HCT116 (cell line): ENCODE measurements around the gene LCE3C. TPM values are rescaled to one million over a fixed set of nuclear protein-coding genes. Genes with fewer than 3 reads are reported as not detected.

Source experiments
- ATAC-seq: fragments of 200-7000 bp; cut with Tn5 transposase; 2 replicates; pipeline ENCODE4 v1.9.1; 2020; ENCODE audit warnings: mild to moderate bottlenecking, moderate library complexity
- BruUV-seq: library from RNA; stranded (reverse); fragments of 400-500 nt; replicated peaks from 2 replicates; lab custom pipeline; 2021; lab: Mats Ljungman, UMichigan
- CTCF ChIA-PET: fragments of 300-600 bp; sonication (Branson Sonifier 250); formaldehyde crosslinking; loops from one replicate; lab custom pipeline; 2021; ENCODE audit warnings: antibody characterized with exemption; lab: Charles Lee
- POLR2A ChIA-PET: fragments of 300-600, 350-600 bp; sonication (Branson Sonifier 250); formaldehyde crosslinking; loops from one replicate; lab custom pipeline; 2021; ENCODE audit warnings: antibody characterized with exemption; lab: Charles Lee
- RAD21 ChIA-PET, 2 experiments: fragments of 300-600 bp; sonication (Branson Sonifier 250); formaldehyde crosslinking; loops; one replicate each; lab custom pipeline; 2023; ENCODE audit warnings: low total read pairs in 2 of 2; ENCODE audit not compliant: uncharacterized antibody in 2 of 2, unreplicated experiment in 2 of 2, low non-redundant PET in 1 of 2; lab: Charles Lee
- DNase-seq: peaks from one replicate; pipeline ENCODE4 v3.0.0-alpha.2; 2010; ENCODE audit warnings: low read depth, low spot score
- H2AFZ ChIP-seq: fragments of 200-600 bp; shearing (Covaris generic), sonication (generic); 2 replicates; pipeline ENCODE4 v1.6.1; 2017; ENCODE audit warnings: low read depth, mixed run types, mixed read lengths, antibody characterized with exemption, low read length; ENCODE audit not compliant: poor library complexity, severe bottlenecking
- H3K27ac ChIP-seq: 2 replicates; pipeline ENCODE4 v1.5.1; 2012; ENCODE audit warnings: low read depth, low read length
- H3K27me3 ChIP-seq: fragments of 200-600 bp; sonication (generic); 2 replicates; pipeline ENCODE4 v1.6.1; 2016; ENCODE audit warnings: mixed run types, low read length, mixed read lengths; ENCODE audit not compliant: insufficient read depth
- H3K36me3 ChIP-seq, 2 experiments: fragments of 200-500 bp in 1 of 2; fragments of 200-600 bp in 1 of 2; sonication (Bioruptor generic) in 1 of 2; sonication (generic) in 1 of 2; 2 replicates each; pipeline versions ENCODE4 v1.5.1 to v1.6.1; 2014 to 2016; ENCODE audit warnings: low read length in 2 of 2, inconsistent platforms in 1 of 2, mixed read lengths in 1 of 2, mixed run types in 1 of 2; ENCODE audit not compliant: insufficient read depth in 2 of 2, control insufficient read depth in 1 of 2
- H3K4me1 ChIP-seq, 2 experiments: fragments of 200-600 bp in 1 of 2; sonication (generic) in 1 of 2; 2 replicates each; pipeline versions ENCODE4 v1.5.1 to v1.6.1; 2012 to 2017; ENCODE audit warnings: low read length in 2 of 2, inconsistent platforms in 1 of 2, mild to moderate bottlenecking in 1 of 2, mixed read lengths in 1 of 2, mixed run types in 1 of 2, moderate library complexity in 1 of 2; ENCODE audit not compliant: insufficient read depth in 2 of 2, control insufficient read depth in 1 of 2
- H3K4me2 ChIP-seq: fragments of 200-600 bp; sonication (generic); 2 replicates; pipeline ENCODE4 v1.6.1; 2017; ENCODE audit warnings: mixed run types, low read length, mixed read lengths
- H3K4me3 ChIP-seq, 2 experiments: fragments of 200-600 bp in 1 of 2; sonication (generic) in 1 of 2; replicated peaks in 1 of 2; 2 replicates each; pipeline ENCODE4 v1.5.1; 2011 to 2016; ENCODE audit warnings: low read length in 2 of 2, control low read depth in 1 of 2, low read depth in 1 of 2, mild to moderate bottlenecking in 1 of 2, mixed read lengths in 1 of 2, mixed run types in 1 of 2
- H3K79me2 ChIP-seq: fragments of 200-600 bp; sonication (generic); 2 replicates; pipeline ENCODE4 v1.6.1; 2017; ENCODE audit warnings: mild to moderate bottlenecking, mixed run types, low read length, moderate library complexity, mixed read lengths; ENCODE audit not compliant: insufficient read depth
- H3K9ac ChIP-seq: fragments of 200-600 bp; sonication (generic); 2 replicates; pipeline ENCODE4 v1.6.1; 2016; ENCODE audit warnings: low read length, mixed read lengths
- H3K9me2 ChIP-seq: fragments of 200-600 bp; sonication (generic), shearing (Covaris generic); 2 replicates; pipeline ENCODE4 v1.6.1; 2017; ENCODE audit warnings: mixed run types, mild to moderate bottlenecking, moderate library complexity; ENCODE audit not compliant: insufficient read depth
- H3K9me3 ChIP-seq, 2 experiments: fragments of 200-500 bp in 1 of 2; fragments of 200-600 bp in 1 of 2; sonication (Bioruptor generic) in 1 of 2; sonication (generic) in 1 of 2; 2 replicates each; pipeline ENCODE4 v1.6.1; 2014 to 2017; ENCODE audit warnings: low read length in 2 of 2, mixed read lengths in 2 of 2, inconsistent platforms in 1 of 2, low read depth in 1 of 2, mild to moderate bottlenecking in 1 of 2, mixed run types in 1 of 2, moderate library complexity in 1 of 2; ENCODE audit not compliant: control insufficient read depth in 1 of 2, insufficient read depth in 1 of 2
- H4K20me1 ChIP-seq: fragments of 200-600 bp; sonication (generic), shearing (Covaris generic); 2 replicates; pipeline ENCODE4 v1.6.1; 2017; ENCODE audit warnings: mixed run types, mild to moderate bottlenecking, moderate library complexity; ENCODE audit not compliant: insufficient read depth
- EGR1 ChIP-seq: IDR thresholded peaks from 2 replicates; pipeline ENCODE4 v1.6.1; 2012; ENCODE audit warnings: low read depth
- EZH2 ChIP-seq: fragments of 200-600 bp; sonication (generic); IDR thresholded peaks from 2 replicates; pipeline ENCODE4 v1.6.1; 2017; ENCODE audit warnings: antibody characterized with exemption, mixed run types
- EZH2phosphoT487 ChIP-seq: fragments of 200-600 bp; IDR thresholded peaks from 2 replicates; pipeline ENCODE4 v1.6.1; 2018; ENCODE audit warnings: antibody characterized with exemption, borderline replicate concordance
- JUND ChIP-seq: IDR thresholded peaks from 2 replicates; pipeline ENCODE4 v1.6.1; 2012
- SP1 ChIP-seq: IDR thresholded peaks from 2 replicates; pipeline ENCODE4 v1.6.1; 2012; ENCODE audit warnings: low read depth
- SRF ChIP-seq: IDR thresholded peaks from 2 replicates; pipeline ENCODE4 v1.6.1; 2012; ENCODE audit warnings: low read depth
- TCF7L2 ChIP-seq: IDR thresholded peaks from 2 replicates; pipeline ENCODE4 v1.7.0; 2011; ENCODE audit warnings: borderline replicate concordance, inconsistent platforms; ENCODE audit not compliant: insufficient read depth, insufficient read length; ENCODE audit errors: extremely low read depth
- YY1 ChIP-seq: IDR thresholded peaks from 2 replicates; pipeline ENCODE4 v1.6.1; 2011; ENCODE audit warnings: low read length, low read depth, moderate library complexity, mild to moderate bottlenecking; ENCODE audit not compliant: insufficient replicate concordance; ENCODE audit errors: extremely low read depth
- ZFX ChIP-seq: fragments of 450-650 bp; IDR thresholded peaks from 2 replicates; pipeline ENCODE4 v1.6.1; 2017
- ZNF274 ChIP-seq: fragments of 200-500 bp; sonication (Bioruptor generic); IDR thresholded peaks from 2 replicates; pipeline ENCODE4 v1.6.1; 2014; ENCODE audit warnings: mild to moderate bottlenecking, low read depth, low read length, inconsistent platforms
- intact Hi-C: fragments of 100-400 bp; cut with micrococcal nuclease; formaldehyde crosslinking; loops from 2 replicates; pipeline ENCODE4 v1.10.0; 2022
- total RNA-seq: library from RNA; stranded (reverse); gene quantifications from one replicate; pipeline ENCODE4 v1.2.1, GENCODE V29; 2021; ENCODE audit not compliant: unreplicated experiment
- TF ChIP-seq, protein P1 (sequence below): IDR thresholded peaks from 2 replicates; pipeline ENCODE4 v1.6.1; 2012; ENCODE audit warnings: low read depth
- TF ChIP-seq, protein P2 (sequence below): IDR thresholded peaks from 2 replicates; pipeline ENCODE4 v1.6.1; 2012
- TF ChIP-seq, protein P3 (sequence below): IDR thresholded peaks from 2 replicates; pipeline ENCODE4 v1.6.1; 2011; ENCODE audit warnings: mild to moderate bottlenecking, low read length, moderate library complexity; ENCODE audit not compliant: insufficient replicate concordance; ENCODE audit errors: extremely low read depth

Gene LCE3C
- total RNA-seq, 1 experiment from 2014 or later = not detected

DNA sequence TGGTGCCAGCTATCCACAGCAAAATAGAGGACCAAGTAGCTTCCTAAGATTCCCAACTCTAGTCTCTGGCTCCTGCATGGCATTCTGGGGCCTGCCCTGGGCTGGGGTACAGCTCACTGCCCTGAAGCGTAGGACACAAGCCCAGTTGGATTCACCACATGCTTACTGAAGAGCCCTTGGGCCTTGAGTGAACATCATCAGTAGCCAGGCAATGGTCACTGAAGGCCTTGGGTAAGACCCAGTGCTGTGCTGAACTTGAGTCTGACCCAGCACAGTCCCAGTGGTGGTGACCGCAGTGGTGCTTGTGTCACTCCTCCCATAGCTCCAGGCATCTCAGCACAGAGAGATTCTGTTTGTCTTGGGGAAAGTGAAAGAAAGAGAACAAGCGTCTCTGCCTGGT, 30.6 kb downstream of the LCE3C start (continued):
- TF ChIP-seq, protein P1, sequence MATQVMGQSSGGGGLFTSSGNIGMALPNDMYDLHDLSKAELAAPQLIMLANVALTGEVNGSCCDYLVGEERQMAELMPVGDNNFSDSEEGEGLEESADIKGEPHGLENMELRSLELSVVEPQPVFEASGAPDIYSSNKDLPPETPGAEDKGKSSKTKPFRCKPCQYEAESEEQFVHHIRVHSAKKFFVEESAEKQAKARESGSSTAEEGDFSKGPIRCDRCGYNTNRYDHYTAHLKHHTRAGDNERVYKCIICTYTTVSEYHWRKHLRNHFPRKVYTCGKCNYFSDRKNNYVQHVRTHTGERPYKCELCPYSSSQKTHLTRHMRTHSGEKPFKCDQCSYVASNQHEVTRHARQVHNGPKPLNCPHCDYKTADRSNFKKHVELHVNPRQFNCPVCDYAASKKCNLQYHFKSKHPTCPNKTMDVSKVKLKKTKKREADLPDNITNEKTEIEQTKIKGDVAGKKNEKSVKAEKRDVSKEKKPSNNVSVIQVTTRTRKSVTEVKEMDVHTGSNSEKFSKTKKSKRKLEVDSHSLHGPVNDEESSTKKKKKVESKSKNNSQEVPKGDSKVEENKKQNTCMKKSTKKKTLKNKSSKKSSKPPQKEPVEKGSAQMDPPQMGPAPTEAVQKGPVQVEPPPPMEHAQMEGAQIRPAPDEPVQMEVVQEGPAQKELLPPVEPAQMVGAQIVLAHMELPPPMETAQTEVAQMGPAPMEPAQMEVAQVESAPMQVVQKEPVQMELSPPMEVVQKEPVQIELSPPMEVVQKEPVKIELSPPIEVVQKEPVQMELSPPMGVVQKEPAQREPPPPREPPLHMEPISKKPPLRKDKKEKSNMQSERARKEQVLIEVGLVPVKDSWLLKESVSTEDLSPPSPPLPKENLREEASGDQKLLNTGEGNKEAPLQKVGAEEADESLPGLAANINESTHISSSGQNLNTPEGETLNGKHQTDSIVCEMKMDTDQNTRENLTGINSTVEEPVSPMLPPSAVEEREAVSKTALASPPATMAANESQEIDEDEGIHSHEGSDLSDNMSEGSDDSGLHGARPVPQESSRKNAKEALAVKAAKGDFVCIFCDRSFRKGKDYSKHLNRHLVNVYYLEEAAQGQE = no peak
- TF ChIP-seq YY1 = no peak
- no peak for TF ChIP-seq SRF
- TF ChIP-seq, protein P2, sequence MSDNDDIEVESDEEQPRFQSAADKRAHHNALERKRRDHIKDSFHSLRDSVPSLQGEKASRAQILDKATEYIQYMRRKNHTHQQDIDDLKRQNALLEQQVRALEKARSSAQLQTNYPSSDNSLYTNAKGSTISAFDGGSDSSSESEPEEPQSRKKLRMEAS = no peak
- no peak for TF ChIP-seq ZFX

DNA sequence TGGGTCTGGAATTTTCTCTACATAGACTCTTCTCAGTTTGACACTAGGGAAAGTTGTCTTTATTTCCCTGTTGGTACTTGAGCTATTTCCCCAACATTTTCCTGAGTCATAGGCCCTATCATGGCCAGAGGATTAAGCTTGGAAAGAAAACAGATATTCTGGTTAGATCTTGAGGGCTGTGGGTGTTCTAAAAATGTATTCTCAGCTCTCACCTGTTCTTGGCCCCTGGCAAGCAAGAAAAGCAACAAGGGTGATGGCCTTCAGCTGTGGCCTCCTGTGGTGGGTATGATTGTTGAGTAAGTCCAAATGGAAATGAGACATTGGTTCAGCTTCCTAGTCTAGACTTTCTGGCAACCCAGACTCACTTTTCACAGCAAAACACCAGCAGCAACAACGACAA, 40.3 kb downstream of the LCE3C start:
- H3K27me3 ChIP-seq = peaks cover 24% of the 10 kb centered on the region; the same call in 1 of the 2 replicates
- no peaks in the 10 kb centered on the region for H3K79me2 ChIP-seq
- H3K9me2 ChIP-seq = no peaks in the 10 kb centered on the region
- H3K9ac ChIP-seq = no peak overlapping the region
- ATAC-seq (no peak), DNase-seq (no peak)
- H3K4me2 ChIP-seq = no peak overlapping the region
- H2AFZ ChIP-seq = no peak overlapping the region
- no peaks in the 10 kb centered on the region; the same call in 1 of the 2 replicates for H4K20me1 ChIP-seq
- CTCF ChIA-PET = no interaction called here
- intact Hi-C loops = no loop called here
- no peaks in the 10 kb centered on the region for H3K9me3 ChIP-seq
- H3K4me1 ChIP-seq = no peaks in the 10 kb centered on the region
- POLR2A ChIA-PET = no interaction called here
- H3K36me3 ChIP-seq = no peaks in the 10 kb centered on the region
- RAD21 ChIA-PET = no interaction called here
- BruUV-seq = no TSS peak
- no peak overlapping the region for H3K4me3 ChIP-seq
- no peak overlapping the region for H3K27ac ChIP-seq
- TF ChIP-seq EZH2phosphoT487 (no peak), EGR1 (no peak), ZNF274 (no peak), YY1 (no peak), SP1 (no peak), JUND (no peak), TCF7L2 (no peak), EZH2 (no peak)
- TF ChIP-seq, protein P1 = no peak
- TF ChIP-seq, protein P3, sequence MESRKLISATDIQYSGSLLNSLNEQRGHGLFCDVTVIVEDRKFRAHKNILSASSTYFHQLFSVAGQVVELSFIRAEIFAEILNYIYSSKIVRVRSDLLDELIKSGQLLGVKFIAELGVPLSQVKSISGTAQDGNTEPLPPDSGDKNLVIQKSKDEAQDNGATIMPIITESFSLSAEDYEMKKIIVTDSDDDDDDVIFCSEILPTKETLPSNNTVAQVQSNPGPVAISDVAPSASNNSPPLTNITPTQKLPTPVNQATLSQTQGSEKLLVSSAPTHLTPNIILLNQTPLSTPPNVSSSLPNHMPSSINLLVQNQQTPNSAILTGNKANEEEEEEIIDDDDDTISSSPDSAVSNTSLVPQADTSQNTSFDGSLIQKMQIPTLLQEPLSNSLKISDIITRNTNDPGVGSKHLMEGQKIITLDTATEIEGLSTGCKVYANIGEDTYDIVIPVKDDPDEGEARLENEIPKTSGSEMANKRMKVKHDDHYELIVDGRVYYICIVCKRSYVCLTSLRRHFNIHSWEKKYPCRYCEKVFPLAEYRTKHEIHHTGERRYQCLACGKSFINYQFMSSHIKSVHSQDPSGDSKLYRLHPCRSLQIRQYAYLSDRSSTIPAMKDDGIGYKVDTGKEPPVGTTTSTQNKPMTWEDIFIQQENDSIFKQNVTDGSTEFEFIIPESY = no peak
